Nephron progenitor cell (in vitro differentiated cells): ENCODE results near the gene DDAH1.

ENCODE experiments used
- DNase-seq: peaks from one replicate; pipeline ENCODE4 v3.0.0; 2021
- H3K27ac Mint-ChIP-seq: 2 replicates; pipeline ENCODE4 v1.8.0; 2021; ENCODE audit warnings: mild to moderate bottlenecking, moderate library complexity, mixed read lengths
- H3K27me3 Mint-ChIP-seq: 2 replicates; pipeline ENCODE4 v1.8.0; 2021; ENCODE audit warnings: mild to moderate bottlenecking, low read depth, mixed read lengths; ENCODE audit not compliant: poor library complexity
- H3K36me3 Mint-ChIP-seq: 2 replicates; pipeline ENCODE4 v1.8.0; 2021; ENCODE audit warnings: low read depth, mixed read lengths
- H3K4me1 Mint-ChIP-seq: 2 replicates; pipeline ENCODE4 v1.8.0; 2021; ENCODE audit warnings: mixed read lengths
- H3K4me3 Mint-ChIP-seq: 2 replicates; pipeline ENCODE4 v1.8.0; 2021; ENCODE audit warnings: mild to moderate bottlenecking, moderate library complexity, mixed read lengths
- H3K9me3 Mint-ChIP-seq: 2 replicates; pipeline ENCODE4 v1.8.0; 2021; ENCODE audit warnings: mild to moderate bottlenecking, moderate library complexity, mixed read lengths
- CTCF ChIP-seq: fragments of 200-600 bp; sonication (generic); IDR thresholded peaks from 2 replicates; pipeline ENCODE4 v1.5.0; 2021; ENCODE audit warnings: antibody characterized with exemption

DDAH1 gene

GRCh38 chr1:85433096-85433495, 31.9 kb downstream of the DDAH1 start:
- no peak overlapping the region for H3K27ac Mint-ChIP-seq
- no peaks in the 10 kb centered on the region for H3K27me3 Mint-ChIP-seq
- no peak overlapping the region for H3K4me3 Mint-ChIP-seq
- H3K36me3 Mint-ChIP-seq, result peaks cover 22% of the 10 kb centered on the region
- DNase-seq, result no peak
- peaks cover 22% of the 10 kb centered on the region for H3K9me3 Mint-ChIP-seq
- peaks cover 14% of the 10 kb centered on the region for H3K4me1 Mint-ChIP-seq
- no peak for TF ChIP-seq CTCF

DNA sequence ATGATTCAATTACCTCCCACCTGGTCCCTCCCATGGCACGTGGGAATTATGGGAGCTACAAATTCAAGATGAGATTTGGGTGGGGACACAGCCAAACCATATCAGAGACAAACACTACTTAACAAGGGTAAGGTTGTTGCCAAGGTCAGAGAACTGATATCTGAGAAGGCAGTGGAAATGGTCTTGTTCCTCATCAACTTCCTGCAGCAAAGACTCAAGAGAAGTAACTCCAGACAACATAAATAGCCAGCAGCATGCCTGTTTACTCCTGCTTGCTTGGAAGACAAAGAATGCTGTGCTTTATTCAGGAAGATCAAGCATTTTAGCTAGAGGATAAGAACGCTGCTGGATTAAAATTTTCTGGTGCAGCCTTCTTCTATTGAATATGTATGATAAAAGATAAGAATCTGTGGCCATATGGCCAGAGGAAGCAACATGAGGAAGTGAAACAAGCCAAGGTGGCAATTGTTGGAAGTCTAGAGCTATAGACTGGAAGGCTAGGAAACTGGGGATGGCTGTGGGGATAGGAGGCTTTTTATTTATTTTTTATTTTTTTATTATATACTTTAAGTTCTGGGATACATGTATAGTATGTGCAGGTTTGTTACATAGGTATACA, 36.4 kb downstream of the DDAH1 start:
- Mint-ChIP-seq H3K9me3 (peaks cover 25% of the 10 kb centered on the region), H3K27me3 (no peaks in the 10 kb centered on the region), H3K27ac (no peak overlapping the region), H3K4me3 (no peak overlapping the region), H3K36me3 (peaks cover 24% of the 10 kb centered on the region), H3K4me1 (peaks cover 11% of the 10 kb centered on the region)
- no peak for DNase-seq
- TF ChIP-seq CTCF, result no peak

- H3K27ac Mint-ChIP-seq, result no peak overlapping the region
- no peak for TF ChIP-seq CTCF
- DNase-seq, result no peak
- H3K9me3 Mint-ChIP-seq, result peaks cover 25% of the 10 kb centered on the region
- no peaks in the 10 kb centered on the region for H3K27me3 Mint-ChIP-seq
- H3K4me3 Mint-ChIP-seq, result no peak overlapping the region
- peaks cover 11% of the 10 kb centered on the region for H3K4me1 Mint-ChIP-seq
- H3K36me3 Mint-ChIP-seq, result peaks cover 24% of the 10 kb centered on the region
Measured at GRCh38 chr1:85427849-85428248, 37.1 kb downstream of the DDAH1 start.

- no peak for DNase-seq
- Mint-ChIP-seq H3K27ac (no peak overlapping the region), H3K4me1 (peaks cover 11% of the 10 kb centered on the region)
Measured at GRCh38 chr1:85427331-85427730, 37.6 kb downstream of the DDAH1 start.

DNA sequence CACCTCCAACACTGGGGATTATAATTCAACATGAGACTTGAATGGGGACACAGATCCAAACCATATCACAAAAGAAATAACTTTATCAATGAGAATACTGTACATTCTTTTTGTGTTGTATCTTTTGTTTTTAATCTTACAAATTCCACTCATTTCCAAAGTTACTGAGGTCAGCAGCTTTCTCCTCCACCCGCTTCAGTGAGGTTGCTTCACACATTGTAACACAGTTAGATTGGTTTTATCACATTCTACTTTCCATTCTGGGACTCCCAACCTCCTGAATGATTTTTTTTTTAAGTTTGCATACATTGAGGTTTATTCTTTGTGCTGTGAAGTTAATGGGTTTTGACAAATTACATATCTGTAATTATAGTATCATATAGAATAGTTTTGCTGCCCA, 43.8 kb downstream of the DDAH1 start:
- no peak overlapping the region for H3K27ac Mint-ChIP-seq
- no peaks in the 10 kb centered on the region for H3K4me1 Mint-ChIP-seq
- no peak for TF ChIP-seq CTCF

More at GRCh38 chr1:85427331-85427730, 37.6 kb downstream of the DDAH1 start:
- no peak overlapping the region for H3K4me3 Mint-ChIP-seq
- peaks cover 25% of the 10 kb centered on the region for H3K9me3 Mint-ChIP-seq
- H3K36me3 Mint-ChIP-seq, result peaks cover 24% of the 10 kb centered on the region
- no peaks in the 10 kb centered on the region for H3K27me3 Mint-ChIP-seq
- TF ChIP-seq CTCF, result no peak

DNA sequence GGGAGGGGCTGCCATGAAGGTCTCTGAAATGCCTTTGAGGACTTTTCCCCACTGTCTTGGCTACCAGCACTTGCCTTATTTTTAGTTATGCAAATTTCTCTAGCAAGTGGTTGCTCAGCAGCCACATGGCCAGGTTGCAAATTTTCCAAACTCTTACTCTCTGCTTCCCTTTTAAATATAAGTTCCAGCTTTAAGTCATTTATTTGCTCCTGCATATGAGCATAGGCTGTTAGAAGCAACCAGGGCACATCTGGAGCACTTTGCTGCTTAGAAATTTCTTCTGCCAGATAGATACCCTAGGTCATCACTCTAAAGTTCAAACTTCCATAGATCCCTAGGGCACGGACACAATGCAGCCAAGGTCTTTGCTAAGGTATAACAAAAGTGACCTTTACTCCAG, 44.8 kb downstream of the DDAH1 start:
- no peak overlapping the region for H3K4me3 Mint-ChIP-seq
- H3K36me3 Mint-ChIP-seq, result peaks cover 11% of the 10 kb centered on the region
- no peaks in the 10 kb centered on the region for H3K4me1 Mint-ChIP-seq
- no peak overlapping the region for H3K27ac Mint-ChIP-seq
- no peaks in the 10 kb centered on the region for H3K27me3 Mint-ChIP-seq
- peaks cover 22% of the 10 kb centered on the region for H3K9me3 Mint-ChIP-seq
- DNase-seq, result no peak
- no peak for TF ChIP-seq CTCF

More for the DNA sequence above, 43.8 kb downstream of the DDAH1 start:
- no peak overlapping the region for H3K4me3 Mint-ChIP-seq
- H3K9me3 Mint-ChIP-seq, result peaks cover 22% of the 10 kb centered on the region
- H3K27me3 Mint-ChIP-seq, result no peaks in the 10 kb centered on the region
- H3K36me3 Mint-ChIP-seq, result peaks cover 11% of the 10 kb centered on the region
- no peak for DNase-seq
